Activated naive CD4-positive, alpha-beta T cell treated with anti-CD3 and anti-CD28 coated beads for 36 hours (primary cell): ENCODE data around the gene ELF5. TPM values are rescaled to one million over a fixed set of nuclear protein-coding genes. Genes with fewer than 3 reads are reported as not detected.

Experiments used
- CTCF ChIA-PET: fragments of 350-600 bp; sonication (Branson Sonifier 250); formaldehyde crosslinking; loops from one replicate; lab custom pipeline; 2021; ENCODE audit warnings: antibody characterized with exemption; lab: Charles Lee
- DNase-seq: peaks from one replicate; pipeline ENCODE4 v3.0.0-alpha.2; 2020
- H3K27ac Mint-ChIP-seq: one replicate; pipeline ENCODE4 v1.8.0; 2021; ENCODE audit warnings: mild to moderate bottlenecking, mixed read lengths
- H3K27me3 Mint-ChIP-seq: one replicate; pipeline ENCODE4 v1.8.0; 2021; ENCODE audit warnings: low read depth, mixed read lengths
- H3K36me3 Mint-ChIP-seq: one replicate; pipeline ENCODE4 v1.8.0; 2021; ENCODE audit warnings: low read depth, mixed read lengths
- H3K4me1 Mint-ChIP-seq: one replicate; pipeline ENCODE4 v1.8.0; 2021; ENCODE audit warnings: low read depth, mixed read lengths
- H3K4me3 Mint-ChIP-seq: one replicate; pipeline ENCODE4 v1.8.0; 2021; ENCODE audit warnings: mild to moderate bottlenecking, moderate library complexity, mixed read lengths
- H3K9me3 Mint-ChIP-seq: one replicate; pipeline ENCODE4 v1.8.0; 2021; ENCODE audit warnings: mixed read lengths
- intact Hi-C: fragments of 100-400 bp; cut with micrococcal nuclease; formaldehyde crosslinking; loops from one replicate; pipeline ENCODE4 v1.15.1; 2023
- total RNA-seq, 2 experiments: library from RNA; stranded (reverse); gene quantifications; one replicate each; pipeline ENCODE4 v1.2.3, GENCODE V29; 2021

ELF5 gene
- total RNA-seq, 2 experiments from 2014 or later: not detected

DNA sequence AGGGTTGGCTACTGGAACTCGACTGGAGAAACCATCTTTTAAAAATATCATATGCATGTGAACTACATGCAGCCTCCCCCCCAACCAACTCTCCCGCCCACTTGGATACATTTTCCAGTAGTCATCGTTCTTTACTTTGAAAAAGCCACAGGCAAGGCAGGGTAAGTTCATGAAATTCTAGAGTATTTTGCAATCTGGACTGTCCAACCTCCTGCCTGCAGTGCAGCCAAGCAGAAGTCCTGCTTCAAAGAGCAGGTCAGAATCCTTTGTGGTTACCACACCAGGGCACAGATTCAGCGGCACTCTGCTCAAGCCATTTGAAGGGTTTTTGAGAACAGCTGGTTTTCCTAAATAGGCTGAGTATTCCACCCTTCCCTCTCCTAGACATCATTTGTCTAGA lies 12.1 kb downstream of the ELF5 start:
- H3K27ac Mint-ChIP-seq: no peak overlapping the region
- no peaks in the 10 kb centered on the region for H3K36me3 Mint-ChIP-seq
- no peaks in the 10 kb centered on the region for H3K27me3 Mint-ChIP-seq
- CTCF ChIA-PET: interaction anchor here (0.8 kb wide), 1 partner anchor 9 kb away, joined by 4 read pairs; no protein-coding TSS in a partner anchor
- no peak overlapping the region for H3K4me3 Mint-ChIP-seq
- H3K4me1 Mint-ChIP-seq: no peaks in the 10 kb centered on the region
- DNase-seq: no peak
- intact Hi-C loops: no loop called here
- H3K9me3 Mint-ChIP-seq: no peaks in the 10 kb centered on the region

DNA sequence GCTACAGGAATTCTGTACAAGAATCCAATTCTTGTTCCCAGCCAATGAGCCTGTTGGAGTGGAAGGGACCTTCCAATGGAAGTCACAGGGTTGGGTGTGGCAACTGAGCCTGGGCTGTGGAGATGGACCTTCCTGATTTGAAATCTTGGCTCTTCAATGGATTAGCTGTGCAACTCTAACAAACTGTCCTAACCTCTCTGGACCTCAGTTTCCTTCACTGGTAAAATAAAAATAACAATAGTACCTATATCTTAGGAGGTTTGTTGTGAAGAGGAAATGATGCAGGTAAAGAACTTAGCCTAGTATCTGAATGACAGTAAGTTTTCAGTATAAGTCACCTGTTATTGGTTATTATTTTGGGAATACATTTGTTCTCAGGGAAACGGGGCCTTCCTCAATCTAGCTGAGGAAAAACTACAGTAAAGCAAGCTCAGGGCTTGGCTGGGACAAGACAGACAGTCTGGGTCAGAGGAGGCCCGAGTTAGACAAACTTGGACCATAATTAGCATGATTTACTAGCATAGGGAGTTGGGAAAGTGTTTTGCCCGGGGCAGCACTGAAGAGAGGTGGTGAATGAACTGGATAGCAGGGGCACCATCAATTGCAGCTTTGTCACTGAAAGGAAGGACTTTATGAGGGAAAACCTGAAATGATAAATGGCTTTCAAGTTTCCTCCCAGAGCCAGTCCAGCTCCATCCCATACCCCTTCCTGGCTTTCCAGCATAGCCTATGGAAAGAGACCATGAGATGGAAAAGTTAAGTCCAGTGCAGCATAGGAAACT lies 13.7 kb downstream of the ELF5 start:
- no peaks in the 10 kb centered on the region for H3K9me3 Mint-ChIP-seq
- DNase-seq: no peak
- no peaks in the 10 kb centered on the region for H3K36me3 Mint-ChIP-seq
- H3K4me1 Mint-ChIP-seq: no peaks in the 10 kb centered on the region
- intact Hi-C loops: loop anchor here (10.0 kb wide), 1 partner anchor 645 kb away; no protein-coding TSS in a partner anchor
- H3K27me3 Mint-ChIP-seq: no peaks in the 10 kb centered on the region
- no peak overlapping the region for H3K27ac Mint-ChIP-seq
- CTCF ChIA-PET: interaction anchor here (1.6 kb wide), 1 partner anchor 13 kb away, joined by 3 read pairs; the partner anchor contains the start of gene ELF5
- H3K4me3 Mint-ChIP-seq: no peak overlapping the region

DNA sequence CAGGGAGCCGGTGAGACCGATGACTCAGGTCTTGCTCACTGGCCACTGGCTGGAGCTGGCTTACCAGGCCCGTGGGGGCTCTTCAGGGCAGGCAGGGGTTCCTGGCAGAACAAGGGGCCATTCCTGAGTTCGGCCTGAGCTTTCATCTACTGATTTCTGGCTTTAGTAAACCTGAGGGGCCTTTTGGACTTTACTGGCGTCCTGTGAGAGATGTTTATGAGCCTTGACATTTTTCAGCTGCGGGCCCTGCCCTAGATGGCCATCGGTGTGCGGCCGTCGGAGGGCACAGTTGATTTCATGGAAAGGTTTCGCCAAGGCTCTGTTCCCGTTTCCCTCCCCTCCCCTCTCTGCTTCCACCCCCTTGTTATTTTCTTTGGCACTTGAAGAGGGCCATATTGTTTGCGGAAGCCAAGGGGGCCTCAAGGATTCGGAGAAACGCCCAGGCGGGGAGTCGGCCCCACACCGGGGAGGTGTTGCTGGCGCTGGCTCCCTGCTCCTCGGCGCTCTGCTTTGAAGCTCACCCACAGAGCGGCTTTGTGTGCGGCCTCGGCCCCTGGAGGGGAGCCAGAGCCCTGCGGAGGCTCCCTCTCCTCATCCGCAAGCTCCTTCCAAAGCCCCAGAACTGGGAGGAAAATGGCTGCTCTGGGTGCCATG lies 17.7 kb downstream of the ELF5 start:
- no peaks in the 10 kb centered on the region for H3K36me3 Mint-ChIP-seq
- CTCF ChIA-PET: interaction anchor here (0.6 kb wide), 1 partner anchor 1345 kb away, joined by 3 read pairs; no protein-coding TSS in a partner anchor
- H3K27ac Mint-ChIP-seq: no peak overlapping the region
- intact Hi-C loops: loop anchor here (10.0 kb wide), 1 partner anchor 641 kb away; no protein-coding TSS in a partner anchor
- no peak overlapping the region for H3K4me3 Mint-ChIP-seq
- H3K4me1 Mint-ChIP-seq: no peaks in the 10 kb centered on the region
- H3K9me3 Mint-ChIP-seq: no peaks in the 10 kb centered on the region
- no peak for DNase-seq
- H3K27me3 Mint-ChIP-seq: no peaks in the 10 kb centered on the region

DNA sequence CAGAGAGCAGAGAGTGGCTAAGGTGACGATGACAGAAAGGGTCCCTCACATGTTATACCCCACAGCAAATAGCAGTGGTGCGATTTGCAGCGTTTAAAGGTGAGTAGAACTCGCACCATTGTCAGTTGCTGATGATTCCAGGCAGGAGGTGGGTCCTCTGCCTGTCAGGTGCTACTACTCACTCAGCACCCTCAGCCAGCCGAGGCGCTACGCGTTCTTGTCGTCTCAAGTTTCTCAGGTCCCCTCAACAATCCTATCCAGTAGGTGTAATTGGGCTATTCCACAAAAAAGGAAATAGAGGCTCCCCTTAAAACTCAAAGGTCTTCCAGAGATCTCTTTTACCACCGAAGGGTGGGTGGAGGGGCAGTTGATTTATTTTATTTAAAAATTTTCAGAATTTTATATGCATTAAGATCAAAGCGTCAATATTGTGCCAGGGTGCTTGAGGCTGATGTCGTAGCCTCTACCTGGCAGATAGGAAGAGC lies 18.3 kb downstream of the ELF5 start:
- intact Hi-C loops: loop anchor here (10.0 kb wide), 1 partner anchor 640 kb away; no protein-coding TSS in a partner anchor
- Mint-ChIP-seq H3K4me1 (no peaks in the 10 kb centered on the region), H3K9me3 (no peaks in the 10 kb centered on the region), H3K36me3 (no peaks in the 10 kb centered on the region), H3K27me3 (no peaks in the 10 kb centered on the region), H3K4me3 (no peak overlapping the region), H3K27ac (no peak overlapping the region)
- CTCF ChIA-PET: no interaction called here
- DNase-seq: no peak

DNA sequence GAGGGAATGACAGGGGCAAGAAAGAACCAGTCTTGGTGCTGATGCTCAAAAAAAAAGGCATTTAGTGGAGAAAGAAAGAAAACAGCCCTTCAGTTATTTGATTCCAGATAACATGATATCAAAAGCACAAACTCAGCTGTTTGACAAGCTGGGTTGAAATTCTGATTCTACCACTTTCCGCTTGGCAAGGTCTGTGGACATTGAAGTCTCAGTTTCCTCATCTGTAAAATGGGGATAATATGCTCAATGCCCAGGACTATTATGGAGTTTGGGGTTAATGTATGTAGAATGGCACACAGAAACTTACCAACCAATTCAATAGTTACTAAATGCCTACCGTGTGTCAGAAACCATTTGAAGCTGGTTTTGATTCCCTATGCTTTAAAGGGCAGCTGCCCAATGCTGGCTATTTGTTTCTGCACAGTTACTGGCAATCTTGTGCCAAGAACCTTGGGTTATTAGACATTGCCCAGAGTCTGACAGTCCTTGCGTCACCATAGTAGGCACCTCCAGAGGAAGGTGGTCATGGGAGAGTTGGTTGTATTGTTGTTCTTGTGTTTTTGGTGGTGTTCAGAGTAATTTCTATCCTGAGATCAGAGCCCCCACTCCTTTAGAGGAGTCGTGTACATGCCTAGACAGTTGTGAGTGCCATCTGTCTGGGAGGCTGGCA lies 19.5 kb downstream of the ELF5 start:
- no peak for DNase-seq
- CTCF ChIA-PET: interaction anchor here (0.7 to 2.8 kb wide), 5 partner anchors 9 to 636 kb away, joined by 3 to 17 read pairs (median 8); partner anchors contain the start of gene ELF5
- Mint-ChIP-seq H3K9me3 (no peaks in the 10 kb centered on the region), H3K4me1 (no peaks in the 10 kb centered on the region), H3K4me3 (no peak overlapping the region), H3K27me3 (no peaks in the 10 kb centered on the region), H3K27ac (no peak overlapping the region), H3K36me3 (no peaks in the 10 kb centered on the region)
- intact Hi-C loops: loop anchor here (1.0 to 10.0 kb wide), 3 partner anchors 55 to 639 kb away; partner anchors contain the start of gene CAT

DNA sequence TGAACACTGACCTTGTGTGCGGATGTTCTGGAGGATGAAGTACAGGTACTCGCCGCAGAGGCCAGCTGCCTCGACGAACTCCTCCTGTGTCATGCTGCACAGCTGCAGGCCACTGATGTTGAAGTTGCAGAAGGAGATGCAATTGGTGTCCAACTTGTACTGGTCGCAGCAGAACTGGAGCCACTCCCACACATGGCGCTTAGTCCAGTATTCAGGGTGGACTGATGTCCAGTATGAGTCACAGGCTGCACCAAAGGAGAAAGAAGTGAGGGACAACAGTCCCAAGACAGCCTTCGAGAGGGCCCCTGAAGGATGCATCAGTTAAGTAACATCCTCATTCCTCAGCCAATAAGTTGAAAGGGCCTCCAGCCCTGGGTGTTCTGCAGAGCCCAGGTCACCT lies 20.1 kb downstream of the ELF5 start:
- Mint-ChIP-seq H3K36me3 (no peaks in the 10 kb centered on the region), H3K4me3 (no peak overlapping the region), H3K4me1 (no peaks in the 10 kb centered on the region), H3K27me3 (no peaks in the 10 kb centered on the region), H3K9me3 (no peaks in the 10 kb centered on the region), H3K27ac (no peak overlapping the region)
- DNase-seq: no peak
- intact Hi-C loops: loop anchor here (1.0 to 10.0 kb wide), 3 partner anchors 55 to 639 kb away; partner anchors contain the start of gene CAT
- CTCF ChIA-PET: interaction anchor here (1.2 to 2.8 kb wide), 6 partner anchors 12 to 131 kb away, joined by 4 to 17 read pairs (median 10); partner anchors contain the start of gene ELF5

DNA sequence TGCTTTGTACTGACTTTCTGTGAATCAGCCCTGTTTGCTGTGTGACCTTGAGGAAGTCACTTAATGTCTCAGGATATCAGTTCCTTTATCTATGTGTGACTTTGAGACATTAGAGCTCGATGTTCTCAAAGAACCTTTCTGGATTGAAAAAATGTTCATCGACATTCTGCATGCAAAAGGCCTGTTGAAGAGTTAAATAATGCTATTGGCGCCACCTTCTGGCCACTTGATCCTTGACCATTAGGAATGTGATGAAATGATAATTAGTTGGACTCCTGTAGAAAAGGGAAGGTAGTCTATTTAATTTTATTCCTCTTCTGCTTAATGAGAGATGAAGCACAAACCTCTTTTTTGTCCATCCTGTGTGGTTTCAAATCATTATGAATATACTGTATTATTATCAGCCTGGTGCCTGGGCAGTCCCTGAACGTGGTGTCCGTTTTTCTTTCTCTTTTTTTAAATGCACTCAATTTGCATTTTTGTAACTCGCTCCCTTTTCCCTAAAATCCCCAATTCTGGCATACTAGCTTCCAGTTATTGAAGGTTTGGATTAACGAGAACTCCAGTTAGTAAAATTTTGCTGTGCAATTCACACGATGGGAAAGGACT lies 20.7 kb downstream of the ELF5 start:
- H3K9me3 Mint-ChIP-seq: no peaks in the 10 kb centered on the region
- no peak overlapping the region for H3K27ac Mint-ChIP-seq
- no peaks in the 10 kb centered on the region for H3K36me3 Mint-ChIP-seq
- no peaks in the 10 kb centered on the region for H3K27me3 Mint-ChIP-seq
- DNase-seq: peak; percentile 73
- H3K4me3 Mint-ChIP-seq: no peak overlapping the region
- H3K4me1 Mint-ChIP-seq: no peaks in the 10 kb centered on the region
- CTCF ChIA-PET: interaction anchor here (0.6 to 2.8 kb wide), 16 partner anchors 9 to 1057 kb away, joined by 3 to 17 read pairs (median 4); partner anchors contain the start of gene ELF5
- intact Hi-C loops: loop anchor here (1.0 to 10.0 kb wide), 5 partner anchors 54 to 638 kb away; partner anchors contain the start of gene CAT

DNA sequence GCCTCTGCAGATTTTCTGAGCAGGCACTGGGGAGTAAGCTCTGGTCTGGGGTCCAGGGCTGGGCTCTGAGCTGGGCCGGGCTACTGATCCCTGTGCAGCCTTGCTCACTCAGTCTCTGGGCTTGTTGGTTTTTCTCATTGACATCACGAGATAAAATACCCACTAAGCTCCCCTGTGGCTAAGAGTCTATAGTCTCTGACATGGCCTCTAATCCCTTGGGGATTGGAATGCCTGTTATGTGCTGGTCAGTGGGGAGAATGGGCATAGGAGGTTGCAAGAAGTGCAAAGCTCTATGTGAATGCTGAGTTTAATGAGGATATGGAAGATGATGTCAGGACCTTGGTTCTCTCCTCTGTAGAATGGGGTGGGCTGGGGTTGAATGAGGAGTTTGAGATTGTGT lies 23.3 kb downstream of the ELF5 start:
- no peak for DNase-seq
- Mint-ChIP-seq H3K27ac (no peak overlapping the region), H3K9me3 (no peaks in the 10 kb centered on the region), H3K4me1 (no peaks in the 10 kb centered on the region), H3K27me3 (no peaks in the 10 kb centered on the region), H3K4me3 (no peak overlapping the region), H3K36me3 (no peaks in the 10 kb centered on the region)
- intact Hi-C loops: loop anchor here (10.0 kb wide), 1 partner anchor 636 kb away; no protein-coding TSS in a partner anchor
- CTCF ChIA-PET: interaction anchor here (0.7 kb wide), 1 partner anchor 502 kb away, joined by 3 read pairs; no protein-coding TSS in a partner anchor

DNA sequence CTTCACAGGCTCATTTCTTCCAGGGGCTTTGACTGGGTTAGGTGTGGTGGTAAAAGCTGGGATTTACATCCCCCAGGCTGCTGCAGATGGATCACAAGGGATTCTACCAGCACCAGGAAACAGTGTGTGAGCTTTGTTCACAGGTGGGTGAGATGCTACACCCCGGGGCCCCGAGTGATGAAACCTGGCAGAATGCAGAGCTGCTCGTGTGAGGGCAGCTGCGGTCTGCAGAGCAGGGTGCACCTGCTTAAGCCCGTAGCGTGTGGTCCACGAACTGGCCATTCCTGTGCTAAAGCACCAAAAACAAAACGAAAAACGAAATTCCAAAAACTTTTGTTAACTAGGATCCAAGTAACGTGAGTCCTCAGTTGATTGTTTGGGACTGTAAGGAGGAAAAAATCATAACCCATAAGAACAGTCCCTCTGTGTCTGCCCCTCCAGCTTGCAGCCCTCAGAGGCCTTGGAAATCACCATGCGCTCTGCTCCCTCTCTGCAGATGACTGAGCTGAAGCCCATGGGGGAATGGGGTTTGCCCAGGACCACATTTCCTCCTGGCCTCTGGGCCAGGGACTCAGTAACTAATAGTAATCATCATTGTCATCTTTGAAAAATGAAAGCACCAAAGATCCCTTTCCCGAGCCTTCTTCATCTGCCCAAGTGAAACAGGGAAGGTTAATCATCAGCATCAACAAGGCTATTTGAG lies 24.6 kb downstream of the ELF5 start:
- intact Hi-C loops: no loop called here
- Mint-ChIP-seq H3K27ac (no peak overlapping the region), H3K36me3 (no peaks in the 10 kb centered on the region), H3K9me3 (no peaks in the 10 kb centered on the region), H3K27me3 (no peaks in the 10 kb centered on the region), H3K4me1 (no peaks in the 10 kb centered on the region), H3K4me3 (no peak overlapping the region)
- DNase-seq: no peak
- CTCF ChIA-PET: interaction anchor here (0.6 to 1.3 kb wide), 3 partner anchors 21 to 530 kb away, joined by 3 to 5 read pairs (median 4); no protein-coding TSS in a partner anchor

DNA sequence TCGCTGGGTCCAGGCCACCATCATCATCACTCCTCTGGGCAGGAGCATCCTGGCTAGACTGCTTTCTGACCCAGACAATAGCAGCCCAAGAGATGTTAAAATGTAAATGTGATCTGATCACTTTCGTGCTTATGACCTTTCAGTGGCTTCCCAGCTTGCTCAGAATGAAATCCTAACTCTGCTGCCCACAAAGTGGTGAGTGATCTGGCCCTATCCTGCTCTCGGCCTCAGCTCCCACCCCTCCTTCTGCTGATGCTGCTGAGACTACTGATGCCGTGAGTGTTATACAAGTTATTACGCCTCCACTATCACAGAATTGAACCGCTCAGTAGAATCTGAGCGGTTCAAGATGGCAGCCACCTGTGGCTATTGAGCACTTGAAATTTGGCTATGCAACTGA lies 26.2 kb downstream of the ELF5 start:
- Mint-ChIP-seq H3K27me3 (no peaks in the 10 kb centered on the region), H3K9me3 (no peaks in the 10 kb centered on the region), H3K4me3 (no peak overlapping the region), H3K27ac (no peak overlapping the region), H3K4me1 (no peaks in the 10 kb centered on the region), H3K36me3 (no peaks in the 10 kb centered on the region)
- DNase-seq: no peak
- CTCF ChIA-PET: no interaction called here
- intact Hi-C loops: no loop called here
